Nephron progenitor cell (in vitro differentiated cells): ENCODE results near the gene DDX10.
A peak's percentile ranks its signal among the peaks of the same experiment; 100 is the strongest.

Experiments used
- DNase-seq: peaks from one replicate; pipeline ENCODE4 v3.0.0; 2021
- H3K27ac Mint-ChIP-seq: 2 replicates; pipeline ENCODE4 v1.8.0; 2021; ENCODE audit warnings: mild to moderate bottlenecking, moderate library complexity, mixed read lengths
- H3K27me3 Mint-ChIP-seq: 2 replicates; pipeline ENCODE4 v1.8.0; 2021; ENCODE audit warnings: mild to moderate bottlenecking, low read depth, mixed read lengths; ENCODE audit not compliant: poor library complexity
- H3K36me3 Mint-ChIP-seq: 2 replicates; pipeline ENCODE4 v1.8.0; 2021; ENCODE audit warnings: low read depth, mixed read lengths
- H3K4me1 Mint-ChIP-seq: 2 replicates; pipeline ENCODE4 v1.8.0; 2021; ENCODE audit warnings: mixed read lengths
- H3K4me3 Mint-ChIP-seq: 2 replicates; pipeline ENCODE4 v1.8.0; 2021; ENCODE audit warnings: mild to moderate bottlenecking, moderate library complexity, mixed read lengths
- H3K9me3 Mint-ChIP-seq: 2 replicates; pipeline ENCODE4 v1.8.0; 2021; ENCODE audit warnings: mild to moderate bottlenecking, moderate library complexity, mixed read lengths
- TF ChIP-seq, protein P1 (sequence below): fragments of 200-600 bp; sonication (generic); IDR thresholded peaks from 2 replicates; pipeline ENCODE4 v1.5.0; 2021; ENCODE audit warnings: antibody characterized with exemption

Gene DDX10

GRCh38 chr11:108966978-108967377 lies 302.1 kb downstream of the DDX10 start:
- Mint-ChIP-seq H3K4me1 (peaks cover 14% of the 10 kb centered on the region), H3K27ac (peak overlapping the region; percentile 10), H3K4me3 (no peak overlapping the region), H3K36me3 (no peaks in the 10 kb centered on the region), H3K9me3 (no peaks in the 10 kb centered on the region), H3K27me3 (peaks cover 5% of the 10 kb centered on the region)
- no peak for DNase-seq
- TF ChIP-seq, protein P1, sequence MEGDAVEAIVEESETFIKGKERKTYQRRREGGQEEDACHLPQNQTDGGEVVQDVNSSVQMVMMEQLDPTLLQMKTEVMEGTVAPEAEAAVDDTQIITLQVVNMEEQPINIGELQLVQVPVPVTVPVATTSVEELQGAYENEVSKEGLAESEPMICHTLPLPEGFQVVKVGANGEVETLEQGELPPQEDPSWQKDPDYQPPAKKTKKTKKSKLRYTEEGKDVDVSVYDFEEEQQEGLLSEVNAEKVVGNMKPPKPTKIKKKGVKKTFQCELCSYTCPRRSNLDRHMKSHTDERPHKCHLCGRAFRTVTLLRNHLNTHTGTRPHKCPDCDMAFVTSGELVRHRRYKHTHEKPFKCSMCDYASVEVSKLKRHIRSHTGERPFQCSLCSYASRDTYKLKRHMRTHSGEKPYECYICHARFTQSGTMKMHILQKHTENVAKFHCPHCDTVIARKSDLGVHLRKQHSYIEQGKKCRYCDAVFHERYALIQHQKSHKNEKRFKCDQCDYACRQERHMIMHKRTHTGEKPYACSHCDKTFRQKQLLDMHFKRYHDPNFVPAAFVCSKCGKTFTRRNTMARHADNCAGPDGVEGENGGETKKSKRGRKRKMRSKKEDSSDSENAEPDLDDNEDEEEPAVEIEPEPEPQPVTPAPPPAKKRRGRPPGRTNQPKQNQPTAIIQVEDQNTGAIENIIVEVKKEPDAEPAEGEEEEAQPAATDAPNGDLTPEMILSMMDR = no peak

GRCh38 chr11:108967571-108967970 lies 302.7 kb downstream of the DDX10 start:
- Mint-ChIP-seq H3K27me3 (peaks cover 5% of the 10 kb centered on the region), H3K36me3 (no peaks in the 10 kb centered on the region), H3K27ac (peak overlapping the region; percentile 10), H3K4me1 (peaks cover 14% of the 10 kb centered on the region), H3K9me3 (no peaks in the 10 kb centered on the region), H3K4me3 (no peak overlapping the region)
- TF ChIP-seq, protein P1 = no peak
- DNase-seq = no peak

DNA sequence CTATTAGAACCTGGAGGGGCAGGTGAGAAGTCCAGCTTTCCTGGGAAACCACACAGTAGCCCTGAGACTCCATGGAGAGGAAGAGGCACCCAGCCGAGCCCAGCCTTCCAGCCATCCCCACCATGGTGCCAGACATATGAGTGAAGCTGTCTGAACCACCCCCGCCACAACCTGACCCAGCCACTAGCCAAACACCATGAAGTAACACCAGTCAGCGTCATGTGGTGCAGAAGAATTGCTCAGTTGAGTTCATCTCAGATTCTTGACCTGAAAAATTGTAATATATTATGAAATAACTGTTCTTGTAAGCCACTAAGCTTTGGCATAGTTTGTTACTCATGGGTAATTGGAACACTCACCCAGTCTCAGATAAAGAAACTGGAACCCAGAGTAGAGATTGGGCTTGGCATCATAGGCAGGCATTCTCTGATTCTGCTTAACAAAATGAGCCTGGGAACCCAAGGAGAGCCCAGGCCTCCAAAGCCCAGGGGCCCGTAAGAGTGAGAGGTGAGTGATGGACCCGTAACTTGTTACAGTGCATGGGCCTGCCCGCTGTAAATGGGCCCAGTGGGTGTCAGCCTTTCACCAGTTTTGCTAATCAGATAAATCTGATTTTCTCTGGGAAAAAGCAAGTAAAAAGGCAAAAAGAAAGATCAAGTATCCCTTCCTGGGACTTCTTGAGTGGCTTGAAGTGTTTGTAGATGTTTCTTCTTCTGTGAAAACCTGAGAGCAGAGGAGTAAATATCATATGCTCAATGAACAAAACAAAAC lies 305.5 kb downstream of the DDX10 start:
- TF ChIP-seq, protein P1 = no peak
- DNase-seq = no peak
- Mint-ChIP-seq H3K27me3 (peaks cover 5% of the 10 kb centered on the region), H3K36me3 (no peaks in the 10 kb centered on the region), H3K27ac (no peak overlapping the region), H3K4me3 (no peak overlapping the region), H3K4me1 (peaks cover 14% of the 10 kb centered on the region), H3K9me3 (no peaks in the 10 kb centered on the region)

DNA sequence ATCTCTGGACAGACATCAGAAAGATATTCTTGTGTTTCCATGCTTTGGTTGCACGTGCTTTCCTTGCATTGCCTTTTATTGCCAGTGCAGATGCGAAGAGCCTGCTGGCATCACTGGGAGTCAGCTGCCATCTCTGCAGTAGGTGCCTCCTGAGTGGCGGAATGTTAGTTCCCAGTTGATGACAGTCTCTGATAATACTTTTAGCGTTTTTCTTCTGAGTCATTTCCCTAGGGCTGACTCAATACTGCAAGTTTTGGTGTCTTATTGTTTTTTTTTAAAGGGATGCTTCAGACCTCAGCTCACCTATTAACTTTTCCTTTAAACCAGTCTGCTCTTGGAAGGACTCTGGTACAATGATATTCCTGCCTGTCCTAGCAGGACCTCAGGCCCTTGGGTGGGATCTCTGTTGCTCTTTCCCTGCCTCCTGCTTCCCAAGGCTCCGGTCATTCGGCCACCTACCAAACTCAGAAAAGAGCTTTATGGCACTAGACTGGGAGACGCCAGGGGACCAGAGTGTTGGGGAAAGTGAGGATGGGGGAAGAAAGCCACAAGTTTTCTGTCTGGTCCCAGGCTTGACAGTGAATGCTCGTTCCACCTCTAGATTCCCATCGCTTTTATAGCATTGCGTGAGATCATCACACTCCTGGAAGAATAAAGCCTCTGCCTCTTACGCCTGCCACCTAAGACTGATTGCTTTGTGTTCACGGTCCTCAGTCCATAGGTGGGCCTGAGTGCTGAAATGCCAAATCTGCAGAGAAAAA lies 308.7 kb downstream of the DDX10 start:
- no peaks in the 10 kb centered on the region for H3K4me1 Mint-ChIP-seq
- H3K4me3 Mint-ChIP-seq = no peak overlapping the region
- peaks cover 3% of the 10 kb centered on the region for H3K27me3 Mint-ChIP-seq
- no peak overlapping the region for H3K27ac Mint-ChIP-seq
- TF ChIP-seq, protein P1 = no peak
- H3K36me3 Mint-ChIP-seq = no peaks in the 10 kb centered on the region
- no peaks in the 10 kb centered on the region for H3K9me3 Mint-ChIP-seq
- DNase-seq = no peak

DNA sequence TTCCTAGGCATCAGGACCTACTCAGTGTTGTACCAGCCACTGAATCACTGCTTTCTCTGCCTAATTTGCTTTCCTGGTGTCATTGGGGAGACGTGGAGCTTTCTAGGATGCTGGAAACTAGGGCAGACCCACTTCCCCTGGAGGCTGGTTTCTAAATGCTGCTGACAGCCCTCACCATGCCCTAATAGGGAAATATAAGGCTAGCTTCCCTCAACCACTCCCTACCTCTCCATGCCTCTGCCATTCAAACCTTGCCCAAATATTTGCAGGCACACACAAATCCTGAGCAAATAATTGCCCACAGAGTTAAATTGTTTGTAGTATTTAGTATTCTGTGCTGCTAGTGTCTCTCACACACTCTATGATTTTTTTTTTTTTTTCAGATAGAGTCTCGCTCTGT lies 310.2 kb downstream of the DDX10 start:
- Mint-ChIP-seq H3K27me3 (no peaks in the 10 kb centered on the region), H3K36me3 (no peaks in the 10 kb centered on the region), H3K27ac (no peak overlapping the region), H3K4me1 (no peaks in the 10 kb centered on the region), H3K9me3 (no peaks in the 10 kb centered on the region), H3K4me3 (no peak overlapping the region)
- TF ChIP-seq, protein P1 = no peak
- no peak for DNase-seq
